ENCODE results near the gene HOXB3.

HOXB3 gene

DNA sequence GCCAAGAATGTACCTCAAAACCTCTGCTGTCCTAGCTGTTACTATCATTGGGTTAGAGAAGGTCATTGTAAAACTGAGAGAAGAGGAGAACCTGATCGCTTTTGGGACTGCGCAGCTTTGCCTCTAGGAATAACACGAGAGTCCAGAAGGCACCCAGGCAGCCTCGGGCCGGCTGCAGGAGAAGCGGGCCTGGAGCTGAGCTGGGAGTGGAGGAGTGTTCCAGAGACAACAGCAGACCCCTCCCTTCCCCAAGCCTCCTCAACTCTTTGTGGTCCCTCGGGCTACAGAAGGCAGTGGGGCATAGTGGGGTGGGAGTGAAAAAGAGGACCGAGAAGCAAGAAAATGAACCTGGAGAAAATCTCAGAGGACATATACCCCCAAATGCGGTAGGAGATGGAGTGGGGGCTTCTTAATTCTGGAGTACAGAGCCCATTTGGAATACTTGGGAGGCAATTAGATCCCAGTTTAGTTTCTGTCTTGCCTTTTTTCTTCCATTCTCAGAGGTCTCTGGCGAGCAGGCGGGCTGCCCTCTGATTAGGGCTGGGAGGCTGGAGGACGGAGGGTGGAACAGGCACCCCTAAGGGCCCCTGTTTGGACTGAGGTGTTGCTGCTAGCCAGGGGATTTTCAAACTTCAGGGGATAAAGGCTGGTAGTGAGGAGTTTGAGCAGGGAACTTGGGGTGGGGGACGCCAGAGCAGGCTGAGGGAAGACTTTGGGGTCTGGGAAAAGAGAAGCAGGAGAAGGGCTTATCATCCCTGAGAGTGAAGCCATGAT lies 31.8 kb downstream of the HOXB3 start:
- CTCF ChIA-PET: interaction anchor here (1.1 to 1.7 kb wide), 4 partner anchors 9 to 66 kb away, joined by 3 to 6 read pairs (median 4); no protein-coding TSS in a partner anchor
- POLR2A ChIA-PET: no interaction called here
- H3K27ac ChIP-seq (ENCODE audit: extremely low read depth, low read depth, low read length): peak overlapping the region; percentile 97; the same call in 1 of the 2 replicates

DNA sequence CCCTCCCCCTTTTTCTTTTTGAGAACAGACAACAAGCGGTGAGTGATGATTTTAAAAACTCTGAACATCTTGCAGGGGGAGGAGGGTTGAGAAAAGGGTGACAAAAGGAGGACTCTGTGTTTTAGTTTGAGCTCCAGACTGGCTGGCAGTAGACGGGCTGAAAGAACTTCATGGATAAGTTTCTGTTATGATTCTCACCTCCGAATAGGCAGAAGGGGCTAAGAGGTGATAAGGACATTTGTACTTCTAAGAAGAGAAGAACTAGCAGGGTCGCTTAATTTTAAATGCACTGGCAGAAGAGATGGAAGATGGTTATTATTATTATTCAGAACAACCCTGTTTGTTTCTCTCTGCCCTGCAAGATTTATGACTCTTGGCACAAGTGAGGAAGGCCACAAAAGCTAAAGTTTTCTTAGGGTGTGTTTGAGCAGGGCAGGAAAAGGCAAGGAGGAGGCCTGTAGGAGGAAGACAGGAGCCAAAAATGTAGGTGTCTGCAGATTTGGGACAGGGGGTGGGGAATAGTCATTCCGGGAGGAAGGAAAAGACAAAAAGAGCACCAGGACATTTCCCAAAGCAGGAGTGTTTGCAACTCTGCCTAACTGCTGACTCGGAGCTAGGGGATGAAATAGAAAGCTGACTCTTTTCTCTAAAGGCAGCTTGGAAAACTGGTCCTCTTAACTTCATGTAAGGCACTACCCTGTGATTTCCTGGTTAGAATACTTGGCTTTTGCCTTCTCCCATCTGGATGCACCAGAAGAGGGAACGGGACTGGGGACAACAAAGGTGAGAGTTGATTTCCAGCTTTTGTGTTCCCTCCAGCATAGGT lies 33.3 kb downstream of the HOXB3 start:
- H3K4me3 ChIP-seq (ENCODE audit: low read depth, low read length): no peak overlapping the region
- ChIA-PET POLR2A (interaction anchor here (0.6 to 3.0 kb wide), 10 partner anchors 10 to 135 kb away, joined by 3 to 26 read pairs (median 6); partner anchors contain the start of gene HOXB5), CTCF (interaction anchor here (0.6 to 1.7 kb wide), 13 partner anchors 8 to 404 kb away, joined by 3 to 6 read pairs (median 4); no protein-coding TSS in a partner anchor)
- TF ChIP-seq, protein P1, sequence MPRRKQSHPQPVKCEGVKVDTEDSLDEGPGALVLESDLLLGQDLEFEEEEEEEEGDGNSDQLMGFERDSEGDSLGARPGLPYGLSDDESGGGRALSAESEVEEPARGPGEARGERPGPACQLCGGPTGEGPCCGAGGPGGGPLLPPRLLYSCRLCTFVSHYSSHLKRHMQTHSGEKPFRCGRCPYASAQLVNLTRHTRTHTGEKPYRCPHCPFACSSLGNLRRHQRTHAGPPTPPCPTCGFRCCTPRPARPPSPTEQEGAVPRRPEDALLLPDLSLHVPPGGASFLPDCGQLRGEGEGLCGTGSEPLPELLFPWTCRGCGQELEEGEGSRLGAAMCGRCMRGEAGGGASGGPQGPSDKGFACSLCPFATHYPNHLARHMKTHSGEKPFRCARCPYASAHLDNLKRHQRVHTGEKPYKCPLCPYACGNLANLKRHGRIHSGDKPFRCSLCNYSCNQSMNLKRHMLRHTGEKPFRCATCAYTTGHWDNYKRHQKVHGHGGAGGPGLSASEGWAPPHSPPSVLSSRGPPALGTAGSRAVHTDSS (tag by site-specific recombination; IDR thresholded peaks at IDR 0.05): peak; percentile 47; the same call in 1 of the 2 replicates
- TF ChIP-seq MEIS1 (CRISPR knock-in tag; IDR thresholded peaks at IDR 0.05; ENCODE audit: borderline replicate concordance) (no peak), ZNF600 (tag by site-specific recombination; IDR thresholded peaks at IDR 0.05) (0 out of 2 replicates have a peak, but pooled peaks have one; percentile 33), ZSCAN23 (tag by site-specific recombination; IDR thresholded peaks at IDR 0.05) (no peak), ZNF274 (IDR thresholded peaks at IDR 0.05; ENCODE audit: low read length) (no peak), ZNF274 (tag by site-specific recombination; IDR thresholded peaks at IDR 0.05; ENCODE audit: borderline replicate concordance) (no peak), KLF10 (tag by site-specific recombination; IDR thresholded peaks at IDR 0.05) (0 out of 2 replicates have a peak, but pooled peaks have one; percentile 8), ZBTB48 (tag by site-specific recombination; IDR thresholded peaks at IDR 0.05) (no peak), ZNF660 (tag by site-specific recombination; IDR thresholded peaks at IDR 0.05) (no peak), ZXDB (tag by site-specific recombination; IDR thresholded peaks at IDR 0.05) (peak; percentile 58; the same call in 1 of the 2 replicates), ZNF404 (tag by site-specific recombination; IDR thresholded peaks at IDR 0.05) (no peak), WT1 (tag by site-specific recombination; IDR thresholded peaks at IDR 0.05) (0 out of 2 replicates have a peak, but pooled peaks have one; percentile 16), IKZF3 (tag by site-specific recombination; IDR thresholded peaks at IDR 0.05) (peak; percentile 81), ZFP37 (tag by site-specific recombination; IDR thresholded peaks at IDR 0.05) (no peak), ZBTB8A (tag by site-specific recombination; IDR thresholded peaks at IDR 0.05) (peak; percentile 45; the same call in 1 of the 2 replicates), ZFHX2 (tag by site-specific recombination; conservative IDR thresholded peaks at IDR 0.05) (peak; percentile 92), EGR2 (tag by site-specific recombination; IDR thresholded peaks at IDR 0.05; ENCODE audit: low read depth) (peak; percentile 80; the same call in 1 of the 2 replicates), MYNN (tag by site-specific recombination; IDR thresholded peaks at IDR 0.05; ENCODE audit: borderline replicate concordance) (no peak), REPIN1 (tag by site-specific recombination; IDR thresholded peaks at IDR 0.05; ENCODE audit: low read depth) (peak; percentile 71; the same call in 1 of the 2 replicates), FEZF1 (tag by site-specific recombination; IDR thresholded peaks at IDR 0.05) (peak; percentile 96), ZNF629 (tag by site-specific recombination; IDR thresholded peaks at IDR 0.05) (no peak), PRDM1 (tag by site-specific recombination; IDR thresholded peaks at IDR 0.05) (peak; percentile 70), SP7 (tag by site-specific recombination; IDR thresholded peaks at IDR 0.05) (peak; percentile 67)
- TF ChIP-seq, protein P2, sequence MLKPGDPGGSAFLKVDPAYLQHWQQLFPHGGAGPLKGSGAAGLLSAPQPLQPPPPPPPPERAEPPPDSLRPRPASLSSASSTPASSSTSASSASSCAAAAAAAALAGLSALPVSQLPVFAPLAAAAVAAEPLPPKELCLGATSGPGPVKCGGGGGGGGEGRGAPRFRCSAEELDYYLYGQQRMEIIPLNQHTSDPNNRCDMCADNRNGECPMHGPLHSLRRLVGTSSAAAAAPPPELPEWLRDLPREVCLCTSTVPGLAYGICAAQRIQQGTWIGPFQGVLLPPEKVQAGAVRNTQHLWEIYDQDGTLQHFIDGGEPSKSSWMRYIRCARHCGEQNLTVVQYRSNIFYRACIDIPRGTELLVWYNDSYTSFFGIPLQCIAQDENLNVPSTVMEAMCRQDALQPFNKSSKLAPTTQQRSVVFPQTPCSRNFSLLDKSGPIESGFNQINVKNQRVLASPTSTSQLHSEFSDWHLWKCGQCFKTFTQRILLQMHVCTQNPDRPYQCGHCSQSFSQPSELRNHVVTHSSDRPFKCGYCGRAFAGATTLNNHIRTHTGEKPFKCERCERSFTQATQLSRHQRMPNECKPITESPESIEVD (tag by site-specific recombination; IDR thresholded peaks at IDR 0.05): 0 out of 2 replicates have a peak, but pooled peaks have one; percentile 51
- TF ChIP-seq, protein P3, sequence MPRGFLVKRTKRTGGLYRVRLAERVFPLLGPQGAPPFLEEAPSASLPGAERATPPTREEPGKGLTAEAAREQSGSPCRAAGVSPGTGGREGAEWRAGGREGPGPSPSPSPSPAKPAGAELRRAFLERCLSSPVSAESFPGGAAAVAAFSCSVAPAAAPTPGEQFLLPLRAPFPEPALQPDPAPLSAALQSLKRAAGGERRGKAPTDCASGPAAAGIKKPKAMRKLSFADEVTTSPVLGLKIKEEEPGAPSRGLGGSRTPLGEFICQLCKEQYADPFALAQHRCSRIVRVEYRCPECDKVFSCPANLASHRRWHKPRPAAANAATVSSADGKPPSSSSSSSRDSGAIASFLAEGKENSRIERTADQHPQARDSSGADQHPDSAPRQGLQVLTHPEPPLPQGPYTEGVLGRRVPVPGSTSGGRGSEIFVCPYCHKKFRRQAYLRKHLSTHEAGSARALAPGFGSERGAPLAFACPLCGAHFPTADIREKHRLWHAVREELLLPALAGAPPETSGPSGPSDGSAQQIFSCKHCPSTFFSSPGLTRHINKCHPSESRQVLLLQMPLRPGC (tag by site-specific recombination; IDR thresholded peaks at IDR 0.05): no peak

More for the DNA sequence above, 31.8 kb downstream of the HOXB3 start:
- TF ChIP-seq, protein P4, sequence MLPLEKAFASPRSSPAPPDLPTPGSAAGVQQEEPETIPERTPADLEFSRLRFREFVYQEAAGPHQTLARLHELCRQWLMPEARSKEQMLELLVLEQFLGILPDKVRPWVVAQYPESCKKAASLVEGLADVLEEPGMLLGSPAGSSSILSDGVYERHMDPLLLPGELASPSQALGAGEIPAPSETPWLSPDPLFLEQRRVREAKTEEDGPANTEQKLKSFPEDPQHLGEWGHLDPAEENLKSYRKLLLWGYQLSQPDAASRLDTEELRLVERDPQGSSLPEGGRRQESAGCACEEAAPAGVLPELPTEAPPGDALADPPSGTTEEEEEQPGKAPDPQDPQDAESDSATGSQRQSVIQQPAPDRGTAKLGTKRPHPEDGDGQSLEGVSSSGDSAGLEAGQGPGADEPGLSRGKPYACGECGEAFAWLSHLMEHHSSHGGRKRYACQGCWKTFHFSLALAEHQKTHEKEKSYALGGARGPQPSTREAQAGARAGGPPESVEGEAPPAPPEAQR (tag by site-specific recombination; IDR thresholded peaks at IDR 0.05): no peak
- TF ChIP-seq IKZF3 (tag by site-specific recombination; IDR thresholded peaks at IDR 0.05) (peak; percentile 13; the same call in 1 of the 2 replicates), GLIS1 (tag by site-specific recombination; IDR thresholded peaks at IDR 0.05) (no peak)
- Histone ChIP-seq H3K4me1 (ENCODE audit: control insufficient read depth, insufficient read depth, low read length) (peaks cover 83% of the 10 kb centered on the region), H3K4me3 (ENCODE audit: low read depth, low read length) (no peak overlapping the region), H3K9me3 (ENCODE audit: control insufficient read depth, insufficient read depth, low read depth, low read length) (no peaks in the 10 kb centered on the region), H3K36me3 (ENCODE audit: control insufficient read depth in 2 of 2, insufficient read depth in 1 of 2, low read length in 2 of 2) (peaks cover 13 to 50% of the 10 kb centered on the region in 2 experiments)

More for the DNA sequence above, 33.3 kb downstream of the HOXB3 start:
- Histone ChIP-seq H3K9me3 (ENCODE audit: control insufficient read depth, insufficient read depth, low read depth, low read length) (no peaks in the 10 kb centered on the region), H3K36me3 (ENCODE audit: control insufficient read depth in 2 of 2, insufficient read depth in 1 of 2, low read length in 2 of 2) (peaks cover 13 to 52% of the 10 kb centered on the region in 2 experiments), H3K4me1 (ENCODE audit: control insufficient read depth, insufficient read depth, low read length) (peaks cover 68% of the 10 kb centered on the region), H3K27ac (ENCODE audit: extremely low read depth, low read depth, low read length) (peak overlapping the region; percentile 97)

Measured in HEK293 (cell line).